Measurements from ENCODE around the gene PLPP3.

Gene PLPP3

DNA sequence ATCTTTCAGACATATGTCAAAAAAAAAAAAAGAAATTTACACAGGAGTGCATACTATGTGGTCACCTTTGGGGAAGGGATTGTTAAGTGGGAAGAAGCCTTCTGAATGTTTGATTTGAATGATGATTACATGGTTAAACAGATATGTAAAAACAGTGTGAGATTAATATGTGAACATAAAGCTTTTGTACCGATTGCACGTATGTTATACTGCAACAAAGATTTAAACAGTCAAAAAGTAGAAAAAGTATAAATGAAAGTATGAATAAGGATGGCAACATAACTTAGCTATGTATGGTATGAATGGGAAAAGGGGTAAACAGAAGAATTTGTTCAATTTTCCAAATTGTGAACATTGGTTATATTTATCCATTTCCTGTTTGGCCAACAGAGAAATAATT is 10.0 kb upstream of the PLPP3 start:
- TF ChIP-seq, protein P1, sequence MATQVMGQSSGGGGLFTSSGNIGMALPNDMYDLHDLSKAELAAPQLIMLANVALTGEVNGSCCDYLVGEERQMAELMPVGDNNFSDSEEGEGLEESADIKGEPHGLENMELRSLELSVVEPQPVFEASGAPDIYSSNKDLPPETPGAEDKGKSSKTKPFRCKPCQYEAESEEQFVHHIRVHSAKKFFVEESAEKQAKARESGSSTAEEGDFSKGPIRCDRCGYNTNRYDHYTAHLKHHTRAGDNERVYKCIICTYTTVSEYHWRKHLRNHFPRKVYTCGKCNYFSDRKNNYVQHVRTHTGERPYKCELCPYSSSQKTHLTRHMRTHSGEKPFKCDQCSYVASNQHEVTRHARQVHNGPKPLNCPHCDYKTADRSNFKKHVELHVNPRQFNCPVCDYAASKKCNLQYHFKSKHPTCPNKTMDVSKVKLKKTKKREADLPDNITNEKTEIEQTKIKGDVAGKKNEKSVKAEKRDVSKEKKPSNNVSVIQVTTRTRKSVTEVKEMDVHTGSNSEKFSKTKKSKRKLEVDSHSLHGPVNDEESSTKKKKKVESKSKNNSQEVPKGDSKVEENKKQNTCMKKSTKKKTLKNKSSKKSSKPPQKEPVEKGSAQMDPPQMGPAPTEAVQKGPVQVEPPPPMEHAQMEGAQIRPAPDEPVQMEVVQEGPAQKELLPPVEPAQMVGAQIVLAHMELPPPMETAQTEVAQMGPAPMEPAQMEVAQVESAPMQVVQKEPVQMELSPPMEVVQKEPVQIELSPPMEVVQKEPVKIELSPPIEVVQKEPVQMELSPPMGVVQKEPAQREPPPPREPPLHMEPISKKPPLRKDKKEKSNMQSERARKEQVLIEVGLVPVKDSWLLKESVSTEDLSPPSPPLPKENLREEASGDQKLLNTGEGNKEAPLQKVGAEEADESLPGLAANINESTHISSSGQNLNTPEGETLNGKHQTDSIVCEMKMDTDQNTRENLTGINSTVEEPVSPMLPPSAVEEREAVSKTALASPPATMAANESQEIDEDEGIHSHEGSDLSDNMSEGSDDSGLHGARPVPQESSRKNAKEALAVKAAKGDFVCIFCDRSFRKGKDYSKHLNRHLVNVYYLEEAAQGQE (IDR thresholded peaks at IDR 0.05; ENCODE audit: insufficient read depth in 1 of 2, low read depth in 2 of 2, low read length in 2 of 2) = no peak
- TF ChIP-seq SIN3A (IDR thresholded peaks at IDR 0.05; ENCODE audit: borderline replicate concordance, insufficient read depth, low read length) (no peak), TAF1 (IDR thresholded peaks at IDR 0.05; ENCODE audit: borderline replicate concordance, insufficient read depth, low read length) (no peak), FOXP2 (optimal IDR thresholded peaks at IDR 0.05; ENCODE audit: borderline replicate concordance, extremely low read depth, extremely low read length, insufficient read depth) (no peak)

GRCh38 chr1:56586502-56586901 is 7.1 kb upstream of the PLPP3 start:
- no peak for TF ChIP-seq TAF1 (IDR thresholded peaks at IDR 0.05; ENCODE audit: borderline replicate concordance, insufficient read depth, low read length)

- TF ChIP-seq TAF1 (IDR thresholded peaks at IDR 0.05; ENCODE audit: borderline replicate concordance, insufficient read depth, low read length) (no peak), FOXP2 (optimal IDR thresholded peaks at IDR 0.05; ENCODE audit: borderline replicate concordance, extremely low read depth, extremely low read length, insufficient read depth) (no peak), POLR2AphosphoS5 (IDR thresholded peaks at IDR 0.05; ENCODE audit: low read depth, low read length) (no peak)
Observed at GRCh38 chr1:56585985-56586384, 6.6 kb upstream of the PLPP3 start.

DNA sequence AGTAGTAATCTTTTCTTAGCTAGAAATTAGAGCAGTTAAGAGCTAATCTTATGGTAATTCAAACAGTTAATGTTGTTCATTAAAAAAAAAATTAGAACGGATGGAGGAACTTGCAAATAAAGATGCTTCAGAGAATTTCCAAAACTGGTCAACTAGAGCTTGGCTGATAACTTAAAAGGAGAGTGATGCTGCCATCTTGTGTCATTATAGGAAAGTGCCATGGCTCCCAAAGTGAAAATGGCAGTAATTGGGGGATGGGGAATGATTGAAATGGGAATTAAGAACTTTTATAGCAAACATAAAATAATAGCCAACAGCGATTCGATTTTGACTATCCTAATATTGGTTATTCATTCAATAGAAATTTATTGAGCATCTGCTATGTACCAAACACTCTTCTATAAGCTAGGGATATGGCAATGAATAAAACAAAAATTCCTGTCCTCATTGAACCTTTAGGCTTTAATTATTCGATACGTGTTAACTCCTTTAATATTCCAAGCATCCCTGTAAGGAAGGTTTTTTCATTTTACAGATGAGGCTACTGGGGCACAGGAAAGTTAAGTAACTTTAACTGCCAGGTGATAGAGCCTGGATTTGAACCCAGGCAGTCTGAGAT is 5.7 kb upstream of the PLPP3 start:
- TF ChIP-seq POLR2AphosphoS5 (IDR thresholded peaks at IDR 0.05; ENCODE audit: low read depth, low read length) (no peak), TAF1 (IDR thresholded peaks at IDR 0.05; ENCODE audit: borderline replicate concordance, insufficient read depth, low read length) (no peak), FOXP2 (optimal IDR thresholded peaks at IDR 0.05; ENCODE audit: borderline replicate concordance, extremely low read depth, extremely low read length, insufficient read depth) (no peak), SIN3A (IDR thresholded peaks at IDR 0.05; ENCODE audit: borderline replicate concordance, insufficient read depth, low read length) (no peak)
- TF ChIP-seq, protein P1 (IDR thresholded peaks at IDR 0.05; ENCODE audit: insufficient read depth in 1 of 2, low read depth in 2 of 2, low read length in 2 of 2) = no peak

DNA sequence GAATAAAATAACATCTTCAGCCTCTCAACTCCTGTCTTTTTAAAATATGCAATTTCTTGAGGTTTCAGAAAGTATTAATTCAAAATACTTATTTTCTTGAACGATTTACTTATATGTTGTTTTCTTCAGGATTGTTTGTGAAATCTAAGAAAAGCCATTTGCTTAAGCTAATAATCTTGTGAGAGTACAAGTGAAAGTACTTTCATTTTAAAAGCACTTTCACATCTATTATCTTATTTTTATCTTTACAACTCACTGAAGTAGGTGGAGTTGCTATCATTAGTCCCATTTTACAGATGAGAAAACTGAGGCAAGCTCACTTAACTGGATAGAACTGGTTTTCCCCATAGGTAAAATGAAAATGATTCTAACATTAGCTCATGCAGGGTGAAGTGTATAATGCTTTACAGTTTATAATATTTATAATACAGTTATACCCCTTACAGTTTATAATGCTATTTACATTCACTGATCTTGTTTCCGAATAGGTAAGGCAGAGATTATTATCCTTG is 4.7 kb upstream of the PLPP3 start:
- TF ChIP-seq SIN3A (IDR thresholded peaks at IDR 0.05; ENCODE audit: borderline replicate concordance, insufficient read depth, low read length) (no peak), FOXP2 (optimal IDR thresholded peaks at IDR 0.05; ENCODE audit: borderline replicate concordance, extremely low read depth, extremely low read length, insufficient read depth) (no peak), TAF1 (IDR thresholded peaks at IDR 0.05; ENCODE audit: borderline replicate concordance, insufficient read depth, low read length) (no peak), POLR2AphosphoS5 (IDR thresholded peaks at IDR 0.05; ENCODE audit: low read depth, low read length) (no peak)
- TF ChIP-seq, protein P1 (IDR thresholded peaks at IDR 0.05; ENCODE audit: insufficient read depth in 1 of 2, low read depth in 2 of 2, low read length in 2 of 2) = no peak

DNA sequence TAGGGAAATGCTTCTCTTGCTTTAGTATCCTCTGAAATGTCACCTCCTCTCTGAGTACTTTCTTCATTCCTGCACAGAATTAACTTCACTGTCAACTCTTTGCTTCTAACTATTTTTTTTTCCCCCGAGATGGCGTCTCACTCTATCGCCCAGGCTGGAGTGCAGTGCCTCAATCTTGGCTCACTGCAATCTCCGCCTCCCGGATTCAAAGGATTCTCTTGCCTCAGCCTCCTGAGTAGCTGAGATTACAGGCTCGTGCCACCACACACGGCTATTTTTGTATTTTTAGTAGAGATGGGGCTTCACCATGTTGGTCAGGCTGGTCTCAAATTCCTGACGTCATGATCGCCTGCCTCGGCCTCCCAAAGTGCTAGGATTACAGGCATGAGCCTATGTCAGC is 1.4 kb upstream of the PLPP3 start:
- TF ChIP-seq POLR2AphosphoS5 (IDR thresholded peaks at IDR 0.05; ENCODE audit: low read depth, low read length) (no peak), SIN3A (IDR thresholded peaks at IDR 0.05; ENCODE audit: borderline replicate concordance, insufficient read depth, low read length) (no peak), FOXP2 (optimal IDR thresholded peaks at IDR 0.05; ENCODE audit: borderline replicate concordance, extremely low read depth, extremely low read length, insufficient read depth) (no peak), TAF1 (IDR thresholded peaks at IDR 0.05; ENCODE audit: borderline replicate concordance, insufficient read depth, low read length) (no peak)
- TF ChIP-seq, protein P1 (IDR thresholded peaks at IDR 0.05; ENCODE audit: insufficient read depth in 1 of 2, low read depth in 2 of 2, low read length in 2 of 2) = no peak

Data from PFSK-1 (cell line).